GM18517 (cell line): Measurements from ENCODE around the gene ROBO3.
A peak's percentile ranks its signal among the peaks of the same experiment; 100 is the strongest.

ENCODE experiments used
- ATAC-seq: cut with Tn5 transposase; IDR thresholded peaks from one replicate; pipeline ENCODE4 v1.9.1; 2021; ENCODE audit warnings: mild to moderate bottlenecking, moderate library complexity; ENCODE audit not compliant: unreplicated experiment

Gene ROBO3

DNA sequence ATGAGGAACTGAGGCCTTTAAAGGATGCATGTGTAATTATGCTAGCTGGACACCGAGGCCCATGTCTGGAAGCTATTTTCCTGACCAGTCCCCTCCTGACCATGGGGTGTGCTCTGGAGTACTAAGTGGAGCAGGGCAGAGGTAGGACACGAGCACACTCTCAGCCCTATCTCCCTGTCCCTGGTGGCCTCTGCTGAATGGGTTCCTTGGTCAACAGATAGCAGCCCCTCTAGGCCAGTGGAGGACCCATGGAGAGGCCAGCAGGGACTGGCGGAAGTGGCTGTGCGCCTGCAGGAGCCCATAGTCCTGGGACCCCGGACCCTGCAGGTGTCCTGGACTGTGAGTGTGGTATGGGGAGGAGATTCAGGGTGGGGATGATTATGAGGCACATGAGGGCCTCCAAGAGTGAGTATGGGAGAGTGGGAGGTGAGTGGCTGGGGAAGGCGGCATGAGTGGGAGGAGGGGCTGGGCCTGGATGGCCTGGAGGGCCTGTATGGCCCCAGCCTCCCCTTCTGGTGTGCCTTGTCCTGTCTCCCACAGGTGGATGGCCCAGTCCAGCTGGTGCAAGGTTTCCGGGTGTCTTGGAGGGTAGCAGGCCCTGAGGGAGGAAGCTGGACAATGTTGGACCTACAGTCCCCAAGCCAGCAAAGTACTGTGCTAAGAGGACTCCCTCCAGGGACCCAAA is 9.5 kb downstream of the ROBO3 start:
- no peak for ATAC-seq

DNA sequence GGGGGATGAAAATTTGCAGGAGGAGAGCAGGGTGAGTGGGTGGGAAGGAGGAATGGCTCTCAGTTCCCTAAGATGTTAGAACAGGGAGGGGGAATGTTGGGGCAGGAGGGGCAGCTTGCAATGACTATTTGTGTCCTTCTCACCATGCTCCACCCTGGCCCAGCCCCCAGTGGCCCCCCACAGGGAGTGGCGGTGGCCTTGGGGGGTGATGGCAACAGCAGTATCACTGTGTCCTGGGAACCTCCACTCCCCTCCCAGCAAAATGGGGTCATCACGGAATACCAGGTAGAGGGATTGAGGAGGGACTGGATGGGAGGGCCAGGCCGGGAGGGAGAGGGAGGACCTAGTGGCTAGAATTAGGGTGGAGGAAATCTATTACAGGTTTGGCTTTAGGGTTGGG is 10.2 kb downstream of the ROBO3 start:
- ATAC-seq, result no peak

DNA sequence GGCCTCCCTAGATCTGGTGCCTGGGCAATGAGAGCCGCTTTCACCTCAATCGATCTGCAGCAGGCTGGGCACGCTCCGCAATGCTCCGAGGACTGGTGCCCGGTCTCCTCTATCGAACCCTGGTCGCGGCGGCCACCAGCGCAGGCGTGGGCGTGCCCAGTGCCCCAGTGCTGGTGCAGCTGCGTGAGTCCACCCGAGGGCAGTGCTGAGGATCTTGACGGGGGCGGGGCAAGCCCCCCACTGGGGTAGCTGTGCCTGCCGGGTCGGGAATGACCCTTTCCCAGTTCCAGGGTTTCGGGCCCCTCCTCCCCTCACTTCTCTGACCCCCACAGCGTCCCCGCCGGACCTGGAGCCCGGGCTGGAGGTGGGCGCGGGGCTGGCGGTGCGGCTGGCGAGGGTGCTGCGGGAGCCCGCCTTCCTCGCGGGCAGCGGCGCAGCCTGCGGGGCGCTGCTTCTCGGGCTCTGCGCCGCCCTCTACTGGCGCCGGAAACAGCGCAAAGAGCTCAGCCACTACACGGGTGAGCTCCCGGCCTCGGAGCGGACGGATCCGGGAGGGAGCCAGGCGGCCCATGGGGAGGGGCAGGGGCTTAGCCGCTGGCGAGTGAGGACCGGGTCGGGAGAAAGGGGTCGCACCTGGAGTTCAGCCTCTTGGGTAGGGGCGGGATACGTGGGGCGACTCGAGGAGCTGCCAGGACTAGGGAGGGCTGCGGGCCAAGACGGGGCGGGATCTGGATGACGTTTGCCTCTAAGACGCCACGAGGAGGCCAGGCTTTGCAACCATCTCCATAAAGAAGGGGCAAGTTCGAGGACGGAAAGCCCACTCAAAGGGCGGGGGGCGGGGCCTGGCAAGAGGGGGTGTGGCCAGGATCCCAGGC is 10.9 kb downstream of the ROBO3 start:
- ATAC-seq, result peak; percentile 85

GRCh38 chr11:124876818-124877630 is 11.8 kb downstream of the ROBO3 start:
- no peak for ATAC-seq

- ATAC-seq, result no peak
These were observed 12.3 kb downstream of the ROBO3 start for GRCh38 chr11:124877631-124877909.

DNA sequence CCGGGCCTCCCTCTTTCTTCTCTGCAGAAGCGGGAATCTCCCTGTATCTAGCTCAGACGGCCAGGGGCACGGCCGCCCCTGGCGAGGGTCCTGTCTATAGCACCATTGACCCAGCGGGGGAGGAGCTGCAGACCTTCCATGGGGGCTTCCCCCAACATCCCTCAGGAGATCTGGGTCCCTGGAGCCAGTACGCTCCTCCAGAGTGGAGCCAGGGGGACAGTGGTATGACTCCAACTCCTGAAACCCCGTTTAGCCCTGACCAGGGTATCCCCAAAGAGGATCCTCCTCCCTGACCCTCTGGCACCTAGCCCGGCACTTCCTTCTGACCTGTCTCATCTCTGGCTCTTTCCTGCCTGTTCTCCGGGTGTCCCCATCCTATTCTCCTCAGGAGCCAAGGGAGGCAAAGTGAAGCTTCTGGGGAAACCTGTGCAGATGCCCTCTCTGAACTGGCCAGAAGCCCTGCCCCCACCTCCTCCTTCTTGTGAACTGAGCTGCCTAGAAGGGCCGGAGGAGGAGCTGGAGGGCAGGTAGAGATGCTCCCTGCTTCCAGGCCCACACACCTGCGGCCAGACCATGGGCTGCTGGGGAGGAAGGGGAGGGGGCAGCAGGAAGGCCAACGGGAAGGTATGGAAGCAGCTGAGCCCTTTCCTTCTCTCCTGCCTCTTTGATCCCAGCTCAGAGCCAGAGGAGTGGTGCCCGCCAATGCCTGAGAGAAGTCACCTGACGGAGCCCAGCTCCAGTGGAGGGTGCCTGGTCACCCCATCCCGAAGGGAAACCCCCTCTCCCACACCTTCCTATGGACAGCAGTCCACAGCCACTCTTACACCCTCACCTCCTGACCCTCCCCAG is 12.9 kb downstream of the ROBO3 start:
- no peak for ATAC-seq

- ATAC-seq, result no peak
These were observed 13.7 kb downstream of the ROBO3 start for GRCh38 chr11:124878759-124879492.

- no peak for ATAC-seq
These were observed 14.5 kb downstream of the ROBO3 start for GRCh38 chr11:124879493-124880289.

- ATAC-seq, result no peak
These were observed 15.0 kb downstream of the ROBO3 start for GRCh38 chr11:124880290-124880611.

DNA sequence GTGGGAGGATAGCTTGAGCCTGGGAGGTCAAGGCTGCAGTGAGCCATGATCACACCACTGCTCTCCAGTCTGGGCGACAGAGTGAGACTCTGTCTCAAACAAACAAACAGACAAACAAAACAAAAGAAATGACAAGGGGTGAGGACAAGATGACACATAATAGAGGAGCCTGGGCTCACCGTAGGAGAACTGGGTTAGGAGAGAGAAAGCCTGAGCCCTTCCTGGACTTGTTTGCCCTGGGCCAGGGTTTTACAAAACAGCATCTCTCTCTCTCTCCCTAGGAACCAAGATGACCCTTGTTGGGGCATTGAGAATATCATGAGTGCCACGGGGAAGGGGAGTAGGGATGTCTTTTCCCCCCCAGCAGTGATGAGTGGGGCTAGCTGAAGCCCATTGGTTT is 15.7 kb downstream of the ROBO3 start:
- ATAC-seq, result no peak

DNA sequence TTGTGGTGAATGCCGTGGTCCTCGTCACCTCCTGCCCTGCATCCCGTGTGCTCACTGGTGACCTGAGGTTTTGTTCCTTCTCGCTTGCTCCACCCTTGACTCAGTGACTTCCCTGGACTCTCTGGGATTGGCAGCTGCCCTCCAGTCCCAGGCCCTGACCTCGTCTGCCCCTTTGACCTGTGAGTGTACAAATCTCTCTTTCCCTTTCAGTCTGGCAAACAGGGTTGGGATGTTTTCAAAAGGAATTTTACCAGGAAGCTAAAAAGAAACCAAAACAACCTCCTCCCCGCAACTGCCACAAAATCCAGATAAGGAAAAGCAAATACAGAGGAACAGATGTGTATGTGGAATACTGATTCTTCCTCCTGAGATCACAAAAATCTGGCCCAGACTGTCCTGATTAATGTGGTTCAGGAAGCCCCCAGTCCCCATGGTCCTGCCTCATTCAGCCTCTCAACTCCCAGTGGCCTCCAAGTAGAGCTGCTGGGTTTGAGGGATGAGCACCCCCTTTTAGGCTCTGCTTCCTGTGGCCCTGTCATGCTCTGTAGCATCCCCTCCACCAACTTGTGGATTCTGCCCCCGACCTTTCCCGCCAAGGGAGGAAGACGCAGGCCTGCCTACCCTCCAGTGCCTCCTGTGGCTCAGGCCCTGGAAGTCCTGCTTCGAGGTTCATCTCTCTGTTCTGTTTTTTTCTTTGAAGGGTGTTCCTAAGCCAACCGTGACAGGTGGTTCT is 17.3 kb downstream of the ROBO3 start:
- no peak for ATAC-seq

DNA sequence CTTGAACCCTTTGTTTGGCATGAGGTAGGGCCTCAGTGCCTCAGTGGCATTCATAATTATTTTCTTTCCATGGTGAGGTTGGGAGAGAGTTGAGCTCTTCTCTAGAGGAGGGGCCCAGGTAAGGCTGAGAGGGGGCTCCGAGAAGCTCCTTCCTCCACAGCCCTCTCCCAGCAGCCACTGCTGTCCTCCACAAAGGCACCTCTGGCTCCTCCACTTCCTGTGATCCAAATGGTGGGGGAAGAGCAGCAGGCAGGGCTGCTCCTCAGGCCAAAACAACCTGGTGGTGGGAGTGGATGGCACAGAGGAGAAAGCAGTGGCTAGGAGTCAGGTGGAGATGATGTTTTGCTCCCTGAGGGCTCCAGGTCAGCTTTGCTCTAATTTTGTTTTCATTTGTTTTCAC is 19.1 kb downstream of the ROBO3 start:
- no peak for ATAC-seq

DNA sequence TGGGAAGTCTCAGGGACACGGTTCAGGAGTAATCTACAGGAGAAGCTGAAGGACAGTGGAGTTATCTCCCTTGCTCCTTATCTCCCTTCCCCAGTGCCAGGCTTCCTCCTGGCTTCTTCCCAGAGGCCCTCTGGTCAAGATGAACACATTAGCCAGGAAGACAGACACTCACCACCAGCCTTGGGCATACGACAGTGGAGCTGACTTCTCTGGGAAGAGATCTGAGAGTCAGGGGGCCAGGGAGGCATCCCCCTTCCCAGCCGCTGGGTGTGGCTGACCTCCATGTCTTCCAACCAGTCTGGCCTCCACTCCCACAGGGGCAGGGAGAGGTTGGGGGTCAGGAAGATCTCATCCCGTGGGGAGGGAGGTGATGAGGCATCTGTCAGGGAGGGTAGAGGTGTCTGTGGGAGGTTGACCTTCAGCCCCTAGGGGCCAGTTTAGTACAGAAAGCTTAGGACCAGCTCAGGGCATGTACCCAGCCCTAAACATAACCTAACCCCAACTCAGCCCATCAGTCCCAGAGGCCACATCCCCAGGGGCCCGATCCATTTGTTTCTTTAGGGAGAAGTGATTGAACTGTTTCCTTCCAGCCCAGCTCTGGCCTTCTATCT is 19.7 kb downstream of the ROBO3 start:
- no peak for ATAC-seq

- ATAC-seq, result no peak
These were observed 21.2 kb downstream of the ROBO3 start for GRCh38 chr11:124886476-124886875.

DNA sequence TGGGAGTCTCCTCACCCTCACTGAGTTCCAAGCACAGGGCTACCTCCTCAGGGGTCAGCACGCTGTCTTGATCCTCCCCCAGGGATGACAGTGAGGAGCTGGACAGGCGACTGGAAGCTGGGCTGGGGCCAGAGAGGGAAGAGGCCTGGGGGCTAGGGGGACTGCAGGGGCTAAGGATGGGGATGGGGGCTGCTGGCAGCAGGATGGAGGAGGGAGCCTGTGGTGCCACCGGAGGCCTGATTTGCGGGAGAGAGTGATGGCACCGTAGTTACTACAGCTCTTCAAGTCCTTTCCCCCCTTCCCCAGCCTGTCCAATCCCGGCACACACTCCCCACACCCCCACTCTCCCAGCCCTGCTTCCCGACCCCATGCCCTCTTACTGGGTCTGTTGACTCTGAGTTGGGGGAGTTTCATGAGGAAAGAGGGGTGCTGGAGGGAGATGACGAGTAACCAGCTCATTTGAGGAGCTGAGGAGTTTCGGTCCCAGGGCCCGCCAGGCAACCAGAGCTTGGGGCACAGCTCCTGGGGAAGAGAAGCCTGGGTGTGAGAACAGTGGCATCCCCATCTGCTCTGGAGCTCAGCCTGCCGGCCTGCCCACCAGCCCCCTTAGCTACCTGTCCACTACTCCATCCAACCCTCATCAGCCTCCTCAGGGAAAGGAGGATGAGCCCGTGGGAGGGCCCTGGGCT is 21.9 kb downstream of the ROBO3 start:
- no peak for ATAC-seq

DNA sequence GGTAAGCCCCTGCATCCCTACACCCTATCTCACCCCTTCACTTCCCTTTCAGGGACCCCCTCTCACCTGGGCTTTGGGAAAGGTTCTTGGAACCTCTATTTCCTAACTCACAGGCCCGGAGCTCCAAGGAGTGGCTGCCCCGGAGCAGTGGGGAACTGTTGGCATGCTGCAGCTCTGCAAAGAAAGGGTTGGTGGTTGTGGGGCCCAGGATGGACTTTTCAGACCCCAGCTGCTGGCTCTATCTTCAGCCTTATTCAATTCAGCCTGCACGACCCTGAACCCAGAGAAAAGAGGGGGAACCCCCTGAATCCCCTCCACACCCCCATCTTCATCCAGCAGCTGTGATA is 22.4 kb downstream of the ROBO3 start:
- ATAC-seq, result no peak

DNA sequence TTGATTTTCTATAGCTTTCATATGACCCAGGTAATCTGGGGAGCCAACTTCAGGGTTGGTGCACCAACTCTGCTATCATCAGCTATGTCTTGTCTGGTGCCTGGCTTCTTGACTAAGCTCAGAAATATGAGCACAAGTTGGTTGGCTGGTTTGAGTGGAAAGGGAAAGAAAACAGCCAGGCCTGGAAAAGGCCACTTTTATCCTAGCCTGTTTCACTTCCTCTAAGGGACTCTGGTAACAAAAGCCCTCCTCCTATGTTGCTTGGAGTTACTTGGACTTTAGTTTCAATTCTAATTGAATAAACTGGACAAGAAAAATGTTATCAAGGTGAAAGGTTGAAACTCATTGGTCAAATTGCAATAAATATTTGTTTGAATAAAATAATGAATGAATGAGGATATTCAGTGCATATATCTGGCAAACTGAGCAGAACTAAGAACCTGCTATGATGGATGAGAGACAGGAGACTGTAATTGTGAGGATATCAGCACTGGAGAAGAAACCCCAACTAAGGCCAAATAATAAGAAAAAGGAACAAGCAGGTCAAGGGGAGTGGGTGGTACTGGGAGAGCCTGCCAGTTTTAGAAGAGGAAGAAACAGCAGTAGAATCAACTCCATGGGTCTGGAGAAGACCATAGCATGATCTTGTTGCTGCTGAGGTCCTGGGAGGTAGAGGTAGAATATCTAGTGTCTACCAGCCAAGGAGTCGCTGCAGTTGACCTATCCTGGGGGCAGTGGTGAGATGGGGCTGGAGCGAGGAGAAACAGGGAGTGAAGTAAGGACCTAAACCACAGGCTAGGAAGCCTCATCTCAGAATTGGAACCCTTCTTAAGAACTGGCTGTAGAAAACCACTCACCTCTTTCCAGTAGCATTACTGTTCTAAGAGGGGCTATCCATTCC is 24.2 kb downstream of the ROBO3 start:
- no peak for ATAC-seq
